ENCODE data around the gene SRRM4. TPM values are rescaled to one million over a fixed set of nuclear protein-coding genes. Genes with fewer than 3 reads are reported as not detected.

The SRRM4 gene
- total and polyA plus RNA-seq, 9 donors: 0.02 TPM; not detected in 6

GRCh38 chr12:119069147-119069642 lies 87.9 kb downstream of the SRRM4 start:
- intact Hi-C loops (cut with DNase I): no loop called here

DNA sequence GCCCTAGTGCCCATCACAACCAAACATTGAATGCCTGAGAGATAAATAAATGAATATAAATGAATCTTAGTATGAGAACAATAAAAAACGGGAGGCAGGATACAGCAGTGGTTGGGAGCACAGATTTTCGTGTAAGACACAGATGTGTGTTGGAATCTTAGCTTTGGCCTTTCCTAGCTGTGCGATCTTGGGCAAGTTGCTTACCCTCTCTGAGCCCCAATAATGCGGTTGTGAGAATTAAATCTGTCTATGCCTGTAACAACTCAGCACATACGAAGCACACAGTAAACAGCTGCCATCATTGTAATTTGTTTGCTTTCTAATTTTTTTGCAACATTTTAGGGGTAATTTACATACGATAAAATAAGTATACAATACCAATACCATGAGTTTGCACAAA lies 89.8 kb downstream of the SRRM4 start:
- Histone ChIP-seq H3K27me3 (no peaks in the 10 kb centered on the region), H3K4me3 (no peak overlapping the region), H3K9me3 (no peaks in the 10 kb centered on the region), H3K36me3 (no peaks in the 10 kb centered on the region), H3K27ac (no peak overlapping the region), H3K4me1 (ENCODE audit: insufficient read depth) (no peaks in the 10 kb centered on the region)
- 77 to 79% (median 78%) methylated on average over 6 of the region's 6 CpGs for WGBS, 3 donors
- intact Hi-C loops (cut with DNase I): no loop called here
- DNase-seq: no peak
- TF ChIP-seq CTCF (IDR thresholded peaks at IDR 0.05) (no peak), POLR2A (IDR thresholded peaks at IDR 0.05) (no peak), EP300 (IDR thresholded peaks at IDR 0.05) (no peak)

More at GRCh38 chr12:119069147-119069642, 87.9 kb downstream of the SRRM4 start:
- H3K4me1 ChIP-seq (ENCODE audit: insufficient read depth): no peaks in the 10 kb centered on the region
- 33 to 48% (median 40%) methylated on average over 8 of the region's 8 CpGs for WGBS, 3 donors
- no peak overlapping the region for H3K27ac ChIP-seq
- H3K36me3 ChIP-seq: no peaks in the 10 kb centered on the region
- no peaks in the 10 kb centered on the region for H3K27me3 ChIP-seq
- no peaks in the 10 kb centered on the region for H3K9me3 ChIP-seq
- no peak overlapping the region for H3K4me3 ChIP-seq
- TF ChIP-seq EP300 (IDR thresholded peaks at IDR 0.05) (no peak), POLR2A (IDR thresholded peaks at IDR 0.05) (no peak), CTCF (IDR thresholded peaks at IDR 0.05) (no peak)
- no peak for DNase-seq

- no peaks in the 10 kb centered on the region for H3K27me3 ChIP-seq
These were observed 90.4 kb downstream of the SRRM4 start for GRCh38 chr12:119071638-119072231.

GRCh38 chr12:119072440-119072839 lies 91.1 kb downstream of the SRRM4 start:
- intact Hi-C loops (cut with DNase I): no loop called here
- no peaks in the 10 kb centered on the region for H3K9me3 ChIP-seq
- no peaks in the 10 kb centered on the region for H3K27me3 ChIP-seq
- TF ChIP-seq POLR2A (IDR thresholded peaks at IDR 0.05) (no peak), EP300 (IDR thresholded peaks at IDR 0.05) (no peak), CTCF (IDR thresholded peaks at IDR 0.05) (no peak)
- 19 to 42% (median 21%) methylated on average over 6 of the region's 6 CpGs for WGBS, 3 donors
- H3K4me3 ChIP-seq: no peak overlapping the region
- no peaks in the 10 kb centered on the region for H3K4me1 ChIP-seq (ENCODE audit: insufficient read depth)
- DNase-seq: no peak
- H3K36me3 ChIP-seq: no peaks in the 10 kb centered on the region
- H3K27ac ChIP-seq: no peak overlapping the region

More at GRCh38 chr12:119071638-119072231, 90.4 kb downstream of the SRRM4 start:
- Histone ChIP-seq H3K4me1 (ENCODE audit: insufficient read depth) (no peaks in the 10 kb centered on the region), H3K4me3 (no peak overlapping the region), H3K36me3 (no peaks in the 10 kb centered on the region), H3K27ac (no peak overlapping the region), H3K9me3 (no peaks in the 10 kb centered on the region)
- 71 to 86% (median 73%) methylated on average over 5 of the region's 5 CpGs for WGBS, 3 donors
- TF ChIP-seq CTCF (IDR thresholded peaks at IDR 0.05) (no peak), POLR2A (IDR thresholded peaks at IDR 0.05) (no peak), EP300 (IDR thresholded peaks at IDR 0.05) (no peak)
- intact Hi-C loops (cut with DNase I): no loop called here
- DNase-seq: no peak
